ENCODE results near the gene QTRT2. TPM values are rescaled to one million over a fixed set of nuclear protein-coding genes. Genes with fewer than 3 reads are reported as not detected.

QTRT2 gene
- total RNA-seq, 1 experiment from 2014 or later: 38.0 TPM

DNA sequence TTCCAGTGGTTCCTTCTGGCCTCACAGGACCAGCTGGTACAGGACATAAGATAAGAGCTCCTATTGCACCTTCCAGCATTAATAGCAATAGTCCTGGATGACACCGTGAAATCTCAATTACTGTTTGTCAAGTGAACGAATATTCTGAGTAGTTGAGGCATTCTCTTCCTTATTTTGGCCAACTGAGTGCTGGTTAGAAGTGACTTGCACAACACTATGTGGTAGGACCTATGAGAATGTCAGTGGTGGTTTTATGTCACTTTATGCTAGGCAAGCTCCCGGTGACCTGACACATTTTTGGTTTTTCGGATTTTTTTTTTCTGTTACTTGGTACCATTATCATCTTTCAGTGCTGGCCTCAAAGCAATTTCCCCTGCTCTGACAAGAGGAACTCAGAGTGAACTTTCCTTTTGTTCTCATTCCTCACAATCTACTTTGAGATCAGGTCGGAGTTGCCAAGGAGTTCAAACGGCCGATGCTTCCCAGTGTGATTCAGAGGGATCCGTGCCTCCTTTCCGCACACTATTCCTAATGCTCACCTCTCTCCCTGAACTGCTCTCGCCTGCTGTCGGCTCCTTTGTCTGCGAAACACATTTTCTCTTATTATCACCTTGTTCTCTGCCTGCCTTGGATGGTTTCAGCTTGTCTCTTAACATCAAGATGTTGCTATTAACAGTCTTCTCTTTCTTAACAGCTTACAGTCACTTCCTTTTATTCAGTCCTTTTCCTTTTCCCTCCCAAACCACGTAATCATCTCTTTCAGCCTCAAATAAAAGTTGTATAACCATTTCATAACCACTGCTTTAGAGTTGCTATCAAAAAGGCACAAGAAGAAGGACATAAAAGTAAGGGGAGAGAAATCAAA is 35.8 kb downstream of the QTRT2 start:
- Histone ChIP-seq H4K20me1 (ENCODE audit: low read length) (no peaks in the 10 kb centered on the region), H2AFZ (ENCODE audit: low read length) (no peak overlapping the region), H3K4me1 (ENCODE audit: insufficient read depth, low read length) (0 out of 2 replicates have a peak, but pooled peaks cover 10% of the 10 kb centered on the region), H3K4me3 (ENCODE audit: low read length) (no peak overlapping the region), H3K36me3 (ENCODE audit: low read depth, low read length) (peaks cover 4% of the 10 kb centered on the region; the same call in 1 of the 2 replicates), H3K79me2 (ENCODE audit: low read length) (no peaks in the 10 kb centered on the region), H3K9me2 (replicated peaks; ENCODE audit: low read length) (no peaks in the 10 kb centered on the region), H3K9ac (ENCODE audit: low read length) (no peak overlapping the region), H3K27ac (ENCODE audit: low read length) (no peak overlapping the region), H3F3A (ENCODE audit: low read length, unreplicated experiment) (no peaks in the 10 kb centered on the region), H3K27me3 (ENCODE audit: low read length) (no peaks in the 10 kb centered on the region), H3K9me3 (ENCODE audit: low read length) (no peaks in the 10 kb centered on the region), H3K4me2 (ENCODE audit: low read length) (no peak overlapping the region)
- DNase-seq (no peak), ATAC-seq (no peak)
- TF ChIP-seq EZH2phosphoT487 (IDR thresholded peaks at IDR 0.05; ENCODE audit: borderline replicate concordance, low read length) (no peak), EZH2 (IDR thresholded peaks at IDR 0.05; ENCODE audit: low read length, unreplicated experiment) (no peak), CTCF (conservative IDR thresholded peaks at IDR 0.05; ENCODE audit: low read depth, low read length) (no peak)
- intact Hi-C loops (cut with micrococcal nuclease): no loop called here
- BruUV-seq (replicated peaks): no TSS peak
- CTCF ChIA-PET: no interaction called here
- POLR2A ChIA-PET (ENCODE audit: unreplicated experiment): interaction anchor here (0.7 kb wide), 1 partner anchor 33 kb away, joined by 4 read pairs; no protein-coding TSS in a partner anchor

GRCh38 chr3:114093016-114093380 is 36.5 kb downstream of the QTRT2 start:
- 0 out of 2 replicates have a peak, but pooled peaks cover 10% of the 10 kb centered on the region for H3K4me1 ChIP-seq (ENCODE audit: insufficient read depth, low read length)
- H3K36me3 ChIP-seq (ENCODE audit: low read depth, low read length): 0 out of 2 replicates have a peak, but pooled peaks cover 3% of the 10 kb centered on the region
- no peak overlapping the region for H2AFZ ChIP-seq (ENCODE audit: low read length)
- no peaks in the 10 kb centered on the region for H4K20me1 ChIP-seq (ENCODE audit: low read length)
- TF ChIP-seq CTCF (conservative IDR thresholded peaks at IDR 0.05; ENCODE audit: low read depth, low read length): no peak
- TF ChIP-seq EZH2phosphoT487 (IDR thresholded peaks at IDR 0.05; ENCODE audit: borderline replicate concordance, low read length): no peak
- TF ChIP-seq EZH2 (IDR thresholded peaks at IDR 0.05; ENCODE audit: low read length, unreplicated experiment): no peak
- no peaks in the 10 kb centered on the region for H3F3A ChIP-seq (ENCODE audit: low read length, unreplicated experiment)
- no peaks in the 10 kb centered on the region for H3K9me2 ChIP-seq (replicated peaks; ENCODE audit: low read length)
- no peak overlapping the region for H3K4me2 ChIP-seq (ENCODE audit: low read length)
- intact Hi-C loops (cut with micrococcal nuclease): no loop called here
- no TSS peak for BruUV-seq (replicated peaks)
- ChIA-PET POLR2A (ENCODE audit: unreplicated experiment) (interaction anchor here (0.6 to 0.7 kb wide), 2 partner anchors 34 to 36 kb away, joined by 3 to 4 read pairs; no protein-coding TSS in a partner anchor), CTCF (no interaction called here)
- no peak overlapping the region for H3K4me3 ChIP-seq (ENCODE audit: low read length)
- H3K27me3 ChIP-seq (ENCODE audit: low read length): no peaks in the 10 kb centered on the region
- no peaks in the 10 kb centered on the region for H3K9me3 ChIP-seq (ENCODE audit: low read length)
- DNase-seq (no peak), ATAC-seq (no peak)
- H3K9ac ChIP-seq (ENCODE audit: low read length): no peak overlapping the region
- no peak overlapping the region for H3K27ac ChIP-seq (ENCODE audit: low read length)
- no peaks in the 10 kb centered on the region for H3K79me2 ChIP-seq (ENCODE audit: low read length)

DNA sequence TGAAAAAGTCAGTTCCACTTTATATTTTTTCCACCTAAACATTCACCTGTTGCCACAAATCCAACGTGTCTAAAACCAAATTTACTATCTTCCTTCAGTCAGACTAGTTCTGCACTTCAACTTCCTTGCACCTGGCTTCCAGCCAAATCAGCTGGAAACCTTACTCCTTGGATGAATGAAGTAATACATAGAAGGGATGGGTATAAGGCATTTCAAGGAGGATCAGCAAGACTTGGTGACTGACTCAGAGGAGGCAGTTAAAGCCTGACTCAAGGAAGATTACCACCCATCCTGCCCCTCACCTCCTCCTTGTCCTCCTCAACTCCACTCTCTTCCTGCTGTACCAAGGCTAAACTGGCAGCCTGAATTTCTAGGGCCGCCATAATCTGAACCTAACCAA is 37.1 kb downstream of the QTRT2 start:
- ATAC-seq: peak; percentile 92
- ChIA-PET CTCF (interaction anchor here (0.5 kb wide), 1 partner anchor 181 kb away, joined by 7 read pairs; no protein-coding TSS in a partner anchor), POLR2A (ENCODE audit: unreplicated experiment) (interaction anchor here (0.6 kb wide), 1 partner anchor 35 kb away, joined by 3 read pairs; no protein-coding TSS in a partner anchor)

More for the DNA sequence above, 37.1 kb downstream of the QTRT2 start:
- no TSS peak for BruUV-seq (replicated peaks)
- TF ChIP-seq CTCF (conservative IDR thresholded peaks at IDR 0.05; ENCODE audit: low read depth, low read length): no peak
- H3K79me2 ChIP-seq (ENCODE audit: low read length): no peaks in the 10 kb centered on the region
- no peak overlapping the region for H3K4me3 ChIP-seq (ENCODE audit: low read length)
- no peaks in the 10 kb centered on the region for H3K36me3 ChIP-seq (ENCODE audit: low read depth, low read length)
- H3K27me3 ChIP-seq (ENCODE audit: low read length): no peaks in the 10 kb centered on the region
- no peaks in the 10 kb centered on the region for H4K20me1 ChIP-seq (ENCODE audit: low read length)
- peak; percentile 83 for DNase-seq
- H3K4me1 ChIP-seq (ENCODE audit: insufficient read depth, low read length): 0 out of 2 replicates have a peak, but pooled peaks cover 10% of the 10 kb centered on the region
- H2AFZ ChIP-seq (ENCODE audit: low read length): no peak overlapping the region
- intact Hi-C loops (cut with micrococcal nuclease): no loop called here
- no peaks in the 10 kb centered on the region for H3K9me3 ChIP-seq (ENCODE audit: low read length)
- H3K9ac ChIP-seq (ENCODE audit: low read length): no peak overlapping the region
- H3K4me2 ChIP-seq (ENCODE audit: low read length): no peak overlapping the region
- H3K27ac ChIP-seq (ENCODE audit: low read length): no peak overlapping the region
- H3K9me2 ChIP-seq (replicated peaks; ENCODE audit: low read length): no peaks in the 10 kb centered on the region
- no peaks in the 10 kb centered on the region for H3F3A ChIP-seq (ENCODE audit: low read length, unreplicated experiment)
